Endothelial cell of umbilical vein (primary cell): ENCODE data around the gene MEGF11.

Experiments used
- CTCF ChIP-seq, 2 donors: IDR thresholded peaks; 1 replicate in 1 of 2; 2 replicates in 1 of 2; pipeline ENCODE4 v1.5.1; 2011; ENCODE audit warnings: low read length in 2 of 2, mild to moderate bottlenecking in 2 of 2, moderate library complexity in 2 of 2, control low read depth in 1 of 2, inconsistent platforms in 1 of 2, low read depth in 1 of 2; ENCODE audit not compliant: insufficient read depth in 1 of 2; ENCODE audit errors: extremely low read depth in 1 of 2
- JUN ChIP-seq: IDR thresholded peaks from 2 replicates; pipeline ENCODE4 v1.6.1; 2011; ENCODE audit warnings: borderline replicate concordance, low read depth; ENCODE audit not compliant: insufficient read length, insufficient read depth
- POLR2A ChIP-seq: IDR thresholded peaks from 2 replicates; pipeline ENCODE4 v1.6.1; 2012; ENCODE audit warnings: low read depth, mild to moderate bottlenecking, control low read depth, low read length
- POLR2AphosphoS5 ChIP-seq: IDR thresholded peaks from 2 replicates; pipeline ENCODE4 v1.6.1; 2012; ENCODE audit warnings: low read depth, mild to moderate bottlenecking, control low read depth, low read length, moderate library complexity; ENCODE audit not compliant: insufficient read depth

GRCh38 chr15:65979316-65979715, 274.2 kb downstream of the MEGF11 start:
- TF ChIP-seq JUN (no peak), POLR2A (no peak), CTCF (IDR thresholded peaks at IDR 0.05; ENCODE audit: extremely low read depth in 1 of 2, insufficient read depth in 1 of 2, low read depth in 1 of 2, low read length in 2 of 2) (no peak), POLR2AphosphoS5 (no peak)
